WTC11 (cell line): Measurements from ENCODE around the gene LCTL. TPM values are rescaled to one million over a fixed set of nuclear protein-coding genes. Genes with fewer than 3 reads are reported as not detected.

Source experiments
- ATAC-seq: fragments of 200-7000 bp; cut with Tn5 transposase; 2 replicates; pipeline ENCODE4 v1.10.0; 2021; ENCODE audit warnings: mild to moderate bottlenecking, moderate library complexity
- CTCF ChIA-PET: fragments of 300-600 bp; sonication (Branson Sonifier 250); formaldehyde crosslinking; loops from one replicate; lab custom pipeline; 2021; ENCODE audit warnings: antibody characterized with exemption; lab: Charles Lee
- POLR2A ChIA-PET: fragments of 350-600 bp; sonication (Branson Sonifier 250); formaldehyde crosslinking; loops from one replicate; lab custom pipeline; 2021; ENCODE audit warnings: antibody characterized with exemption; lab: Charles Lee
- DNase-seq: peaks from one replicate; pipeline ENCODE4 v3.0.0; 2021; ENCODE audit warnings: low spot score
- H3K27ac Mint-ChIP-seq: 2 replicates; pipeline ENCODE4 v1.8.0; 2021; ENCODE audit warnings: mixed read lengths
- H3K27me3 Mint-ChIP-seq: 2 replicates; pipeline ENCODE4 v1.8.0; 2021; ENCODE audit warnings: low read depth, mild to moderate bottlenecking, moderate library complexity, mixed read lengths
- H3K36me3 Mint-ChIP-seq: 2 replicates; pipeline ENCODE4 v1.8.0; 2021; ENCODE audit warnings: mixed read lengths
- H3K4me1 Mint-ChIP-seq: 2 replicates; pipeline ENCODE4 v1.8.0; 2022; ENCODE audit warnings: mixed read lengths
- H3K4me3 Mint-ChIP-seq: 2 replicates; pipeline ENCODE4 v1.8.0; 2021; ENCODE audit warnings: mild to moderate bottlenecking, moderate library complexity, mixed read lengths
- H3K9me3 Mint-ChIP-seq: 2 replicates; pipeline ENCODE4 v1.8.0; 2021; ENCODE audit warnings: mixed read lengths
- ATF6 ChIP-seq: sonication (generic); formaldehyde crosslinking; IDR thresholded peaks from 2 replicates; pipeline ENCODE4 v1.8.1; 2023; ENCODE audit warnings: mild to moderate bottlenecking, missing genetic modification reagents
- CREB1 ChIP-seq: sonication (generic); formaldehyde crosslinking; IDR thresholded peaks from 2 replicates; pipeline ENCODE4 v1.8.0; 2023; ENCODE audit warnings: mild to moderate bottlenecking, missing genetic modification reagents
- CTCF ChIP-seq: fragments of 200-600 bp; IDR thresholded peaks from 2 replicates; pipeline ENCODE4 v1.8.0; 2022; ENCODE audit warnings: antibody characterized with exemption
- EMX1 ChIP-seq: fragments of 250-450 bp; sonication (Bioruptor Pico); IDR thresholded peaks from 2 replicates; pipeline ENCODE4 v1.8.0; 2021; ENCODE audit warnings: mild to moderate bottlenecking
- FOXJ3 ChIP-seq: sonication (generic); formaldehyde crosslinking; IDR thresholded peaks from 2 replicates; pipeline ENCODE4 v1.9.0; 2021; ENCODE audit warnings: missing genetic modification reagents, mild to moderate bottlenecking, borderline replicate concordance
- FOXK1 ChIP-seq: sonication (generic); formaldehyde crosslinking; IDR thresholded peaks from 2 replicates; pipeline ENCODE4 v1.8.0; 2022; ENCODE audit warnings: mild to moderate bottlenecking, moderate library complexity, missing genetic modification reagents
- FOXP1 ChIP-seq: sonication (generic); formaldehyde crosslinking; IDR thresholded peaks from 2 replicates; pipeline ENCODE4 v1.8.0; 2022; ENCODE audit warnings: missing genetic modification reagents, mild to moderate bottlenecking, moderate library complexity, borderline replicate concordance
- FOXP4 ChIP-seq: sonication (generic); formaldehyde crosslinking; IDR thresholded peaks from 2 replicates; pipeline ENCODE4 v1.8.0; 2022; ENCODE audit warnings: mild to moderate bottlenecking, missing genetic modification reagents
- JAZF1 ChIP-seq: fragments of 250-450 bp; sonication (Bioruptor Pico); IDR thresholded peaks from 2 replicates; pipeline ENCODE4 v1.9.0; 2021; ENCODE audit warnings: moderate library complexity, mild to moderate bottlenecking, inconsistent platforms
- NFYB ChIP-seq: sonication (generic); formaldehyde crosslinking; conservative IDR thresholded peaks from 2 replicates; pipeline ENCODE4 v1.8.0; 2022; ENCODE audit warnings: low read depth, missing genetic modification reagents
- NR3C1 ChIP-seq: sonication (generic); formaldehyde crosslinking; conservative IDR thresholded peaks from 2 replicates; pipeline ENCODE4 v1.8.1; 2023; ENCODE audit warnings: low read depth, mild to moderate bottlenecking, missing genetic modification reagents
- PRRX2 ChIP-seq: fragments of 250-450 bp; sonication (Bioruptor Pico); IDR thresholded peaks from 2 replicates; pipeline ENCODE4 v1.8.0; 2021; ENCODE audit warnings: mild to moderate bottlenecking
- RELA ChIP-seq: sonication (generic); formaldehyde crosslinking; IDR thresholded peaks from 2 replicates; pipeline ENCODE4 v1.8.1; 2022; ENCODE audit warnings: missing genetic modification reagents, mild to moderate bottlenecking, borderline replicate concordance
- RORB ChIP-seq: fragments of 250-450 bp; sonication (Bioruptor Pico); IDR thresholded peaks from 2 replicates; pipeline ENCODE4 v1.9.0; 2021; ENCODE audit warnings: mild to moderate bottlenecking
- SP1 ChIP-seq: sonication (generic); formaldehyde crosslinking; conservative IDR thresholded peaks from 2 replicates; pipeline ENCODE4 v1.8.1; 2022; ENCODE audit warnings: missing genetic modification reagents
- ZBTB43 ChIP-seq: sonication (generic); formaldehyde crosslinking; IDR thresholded peaks from 2 replicates; pipeline ENCODE4 v1.8.1; 2023; ENCODE audit warnings: mild to moderate bottlenecking, missing genetic modification reagents
- ZNF263 ChIP-seq: sonication (generic); formaldehyde crosslinking; IDR thresholded peaks from 2 replicates; pipeline ENCODE4 v1.8.1; 2022; ENCODE audit warnings: low read depth, mild to moderate bottlenecking, moderate library complexity, missing genetic modification reagents
- ZNF512 ChIP-seq: sonication (generic); formaldehyde crosslinking; IDR thresholded peaks from 2 replicates; pipeline ENCODE4 v1.8.1; 2022; ENCODE audit warnings: missing genetic modification reagents, borderline replicate concordance
- ZNF532 ChIP-seq: fragments of 250-450 bp; sonication (Bioruptor Pico); IDR thresholded peaks from 2 replicates; pipeline ENCODE4 v1.9.0; 2021; ENCODE audit warnings: mild to moderate bottlenecking, borderline replicate concordance
- ZNF671 ChIP-seq: fragments of 250-450 bp; sonication (Bioruptor Pico); IDR thresholded peaks from 2 replicates; pipeline ENCODE4 v1.8.0; 2021; ENCODE audit warnings: mild to moderate bottlenecking
- ZSCAN18 ChIP-seq: fragments of 250-450 bp; sonication (Bioruptor Pico); IDR thresholded peaks from 2 replicates; pipeline ENCODE4 v2.1.2; 2022; ENCODE audit warnings: mild to moderate bottlenecking, moderate library complexity
- total RNA-seq: library from RNA; stranded (reverse); gene quantifications from 3 replicates; pipeline ENCODE4 v1.2.3, GENCODE V29; 2021

The LCTL gene
- total RNA-seq, 1 experiment from 2014 or later, result 2.2 TPM

- ChIA-PET CTCF (no interaction called here), POLR2A (no interaction called here)
- peaks cover 57% of the 10 kb centered on the region for H3K36me3 Mint-ChIP-seq
- DNase-seq (no peak), ATAC-seq (no peak)
- H3K9me3 Mint-ChIP-seq, result no peaks in the 10 kb centered on the region
- H3K4me1 Mint-ChIP-seq, result peaks cover 36% of the 10 kb centered on the region
- no peaks in the 10 kb centered on the region for H3K27me3 Mint-ChIP-seq
- peak overlapping the region; percentile 100 for H3K4me3 Mint-ChIP-seq
- peak overlapping the region; percentile 99 for H3K27ac Mint-ChIP-seq
- no peak for TF ChIP-seq FOXK1 (CRISPR knock-in tag)
- no peak for TF ChIP-seq NR3C1 (CRISPR knock-in tag)
- no peak for TF ChIP-seq RELA (CRISPR knock-in tag)
- TF ChIP-seq RORB (CRISPR knock-in tag), result no peak
- no peak for TF ChIP-seq FOXJ3 (CRISPR knock-in tag)
- TF ChIP-seq CTCF, result no peak
- peak; percentile 52; the same call in 1 of the 2 replicates for TF ChIP-seq ZNF671 (CRISPR knock-in tag)
- no peak for TF ChIP-seq ZSCAN18 (CRISPR knock-in tag)
- TF ChIP-seq EMX1 (CRISPR knock-in tag), result peak; percentile 76; the same call in 1 of the 2 replicates
- no peak for TF ChIP-seq ZBTB43
- TF ChIP-seq FOXP4 (CRISPR knock-in tag), result no peak
- no peak for TF ChIP-seq SP1
- TF ChIP-seq FOXP1 (CRISPR knock-in tag), result no peak
- TF ChIP-seq PRRX2 (CRISPR knock-in tag), result 0 out of 2 replicates have a peak, but pooled peaks have one; percentile 54
- TF ChIP-seq ATF6 (CRISPR knock-in tag), result no peak
- no peak for TF ChIP-seq ZNF263 (CRISPR knock-in tag)
- 0 out of 2 replicates have a peak, but pooled peaks have one; percentile 9 for TF ChIP-seq ZNF532 (CRISPR knock-in tag)
- no peak for TF ChIP-seq JAZF1 (CRISPR knock-in tag)
- no peak for TF ChIP-seq CREB1
- TF ChIP-seq NFYB (CRISPR knock-in tag), result no peak
- no peak for TF ChIP-seq ZNF512
- TF ChIP-seq, all 79 proteins: peak for 4
These were observed 61.8 kb downstream of the LCTL start for GRCh38 chr15:66503780-66504562.
